Measurements from ENCODE around the gene SLC37A3.
"Not testable (repeated sequence)": the region's sequence is repeated elsewhere in the genome, so short reads cannot be mapped to it uniquely, and the experiment has no call there.

SLC37A3 gene

DNA sequence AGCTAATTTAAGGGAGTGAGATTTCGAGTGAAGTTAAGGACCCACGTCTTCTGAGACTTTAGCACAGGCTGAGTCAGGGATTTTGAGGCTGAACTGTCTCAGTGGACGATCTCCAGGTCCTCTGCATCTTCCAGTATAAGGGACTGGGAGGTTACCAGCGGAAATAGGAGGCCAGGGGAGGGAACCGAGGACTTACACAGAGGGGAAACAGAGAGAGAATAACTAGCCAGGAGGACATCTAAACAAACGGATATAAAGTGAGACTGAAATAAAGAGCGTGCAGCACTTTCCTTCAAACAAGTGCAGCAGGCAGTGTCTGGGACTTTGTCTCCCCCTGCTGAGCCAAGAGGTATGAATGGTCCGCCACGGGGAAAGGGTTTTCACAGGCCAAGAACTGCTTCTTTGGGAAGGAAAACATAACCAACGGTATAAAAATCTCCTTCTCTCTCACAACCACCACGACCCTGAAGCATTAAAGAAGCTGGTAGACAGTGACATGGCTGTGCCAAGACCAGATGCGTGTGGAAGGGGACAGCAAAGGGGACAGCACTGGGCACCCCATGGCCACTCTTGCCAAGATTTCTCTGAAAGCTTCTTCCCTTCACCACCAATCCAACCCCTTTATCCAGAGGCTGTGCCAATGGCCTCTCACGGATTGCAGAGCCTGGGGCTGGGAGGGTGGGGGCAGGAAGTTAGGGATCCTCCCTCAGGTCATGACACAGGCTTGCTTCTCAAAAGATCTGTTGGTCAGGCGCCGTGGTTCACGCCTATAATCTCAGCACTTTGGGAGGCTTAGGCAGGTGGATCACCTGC lies 72.0 kb downstream of the SLC37A3 start:
- H3K27ac ChIP-seq (ENCODE audit: low read depth, low read length, severe bottlenecking), result peak overlapping the region; percentile 30
- H3K4me1 ChIP-seq (ENCODE audit: control insufficient read depth, insufficient read depth, low read length, poor library complexity, severe bottlenecking), result peaks cover 8% of the 10 kb centered on the region
- H3K9me3 ChIP-seq (ENCODE audit: control insufficient read depth, low read length), result no peaks in the 10 kb centered on the region
- H3K36me3 ChIP-seq (ENCODE audit: control insufficient read depth, insufficient read depth, low read length), result no peaks in the 10 kb centered on the region
- WGBS, 2 experiments (ENCODE audit: insufficient coverage in 2 of 2), result 60 to 70% methylated on average over 12 to 14 of the region's 16 CpGs
- H3K4me3 ChIP-seq (ENCODE audit: extremely low read depth, insufficient read depth, low read length, poor library complexity, severe bottlenecking), result no peak overlapping the region

- Histone ChIP-seq H3K4me3 (ENCODE audit: extremely low read depth, insufficient read depth, low read length, poor library complexity, severe bottlenecking) (no peak overlapping the region), H3K4me1 (ENCODE audit: control insufficient read depth, insufficient read depth, low read length, poor library complexity, severe bottlenecking) (peaks cover 8% of the 10 kb centered on the region), H3K36me3 (ENCODE audit: control insufficient read depth, insufficient read depth, low read length) (no peaks in the 10 kb centered on the region), H3K27ac (ENCODE audit: low read depth, low read length, severe bottlenecking) (no peak overlapping the region), H3K9me3 (ENCODE audit: control insufficient read depth, low read length) (no peaks in the 10 kb centered on the region)
- WGBS, 2 experiments (ENCODE audit: insufficient coverage in 2 of 2), result 83 to 86% methylated on average over 6 to 7 of the region's 8 CpGs
Measured at GRCh38 chr7:140325600-140325999, 72.7 kb downstream of the SLC37A3 start.

DNA sequence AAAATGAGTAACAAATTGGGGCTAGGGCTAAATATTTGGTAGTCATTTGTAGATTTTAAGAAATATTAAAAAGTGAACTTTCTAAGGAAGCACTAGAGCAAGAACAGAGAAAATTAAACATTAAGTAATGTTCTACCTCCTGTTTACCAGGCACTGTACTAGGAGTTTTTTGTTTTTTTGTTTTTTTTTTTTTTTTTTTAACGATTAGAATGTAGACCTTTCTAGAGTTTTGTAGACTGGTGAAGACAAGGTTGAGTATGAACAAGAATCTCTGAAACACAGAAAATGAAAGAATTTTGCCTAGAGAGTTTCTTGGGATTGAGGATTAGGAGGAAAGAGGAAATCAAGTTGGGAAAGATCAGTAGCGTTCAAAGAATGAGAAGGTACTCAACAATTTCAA lies 73.6 kb downstream of the SLC37A3 start:
- Histone ChIP-seq H3K4me3 (ENCODE audit: extremely low read depth, insufficient read depth, low read length, poor library complexity, severe bottlenecking) (no peak overlapping the region), H3K4me1 (ENCODE audit: control insufficient read depth, insufficient read depth, low read length, poor library complexity, severe bottlenecking) (peaks cover 8% of the 10 kb centered on the region), H3K9me3 (ENCODE audit: control insufficient read depth, low read length) (no peaks in the 10 kb centered on the region), H3K36me3 (ENCODE audit: control insufficient read depth, insufficient read depth, low read length) (no peaks in the 10 kb centered on the region), H3K27ac (ENCODE audit: low read depth, low read length, severe bottlenecking) (no peak overlapping the region)
- WGBS, 2 experiments (ENCODE audit: insufficient coverage in 2 of 2), result 94 to 100% methylated on average over 1 to 2 of the region's 2 CpGs

DNA sequence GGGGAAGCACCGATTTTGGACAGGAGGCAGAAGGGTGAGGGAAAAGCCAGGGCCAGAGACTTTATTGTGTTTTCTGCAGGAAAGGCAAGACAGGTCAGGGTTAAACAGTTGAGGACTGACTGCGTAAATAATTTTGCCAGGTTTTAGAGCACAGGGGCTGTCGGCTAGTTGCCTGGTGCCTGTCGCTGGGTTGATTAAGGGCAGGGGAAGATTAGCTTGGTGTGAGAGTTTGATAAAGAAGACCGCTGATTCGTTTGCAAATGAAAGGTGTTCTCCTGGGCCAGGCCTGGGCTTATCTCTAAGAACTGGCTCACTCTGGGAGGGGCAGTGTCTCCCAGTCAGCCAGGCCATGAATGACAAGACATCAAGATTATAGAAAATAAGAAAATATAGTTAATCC lies 75.6 kb downstream of the SLC37A3 start:
- Histone ChIP-seq H3K4me3 (ENCODE audit: extremely low read depth, insufficient read depth, low read length, poor library complexity, severe bottlenecking) (no peak overlapping the region), H3K4me1 (ENCODE audit: control insufficient read depth, insufficient read depth, low read length, poor library complexity, severe bottlenecking) (peaks cover 8% of the 10 kb centered on the region), H3K9me3 (ENCODE audit: control insufficient read depth, low read length) (no peaks in the 10 kb centered on the region), H3K36me3 (ENCODE audit: control insufficient read depth, insufficient read depth, low read length) (no peaks in the 10 kb centered on the region), H3K27ac (ENCODE audit: low read depth, low read length, severe bottlenecking) (peak overlapping the region; percentile 29)
- WGBS, 2 experiments (ENCODE audit: insufficient coverage in 2 of 2), result 25 to 28% methylated on average over 6 of the region's 6 CpGs

- not testable (repeated sequence) for H3K9me3 ChIP-seq (ENCODE audit: control insufficient read depth, low read length); H3K36me3 ChIP-seq (ENCODE audit: control insufficient read depth, insufficient read depth, low read length); H3K27ac ChIP-seq (ENCODE audit: low read depth, low read length, severe bottlenecking); H3K4me3 ChIP-seq (ENCODE audit: extremely low read depth, insufficient read depth, low read length, poor library complexity, severe bottlenecking)
- 93 to 100% methylated on average over 2 of the region's 4 CpGs for WGBS, 2 experiments (ENCODE audit: insufficient coverage in 2 of 2)
- peaks cover 13% of the 10 kb centered on the region for H3K4me1 ChIP-seq (ENCODE audit: control insufficient read depth, insufficient read depth, low read length, poor library complexity, severe bottlenecking)
Measured at GRCh38 chr7:140320078-140320477, 78.3 kb downstream of the SLC37A3 start.

DNA sequence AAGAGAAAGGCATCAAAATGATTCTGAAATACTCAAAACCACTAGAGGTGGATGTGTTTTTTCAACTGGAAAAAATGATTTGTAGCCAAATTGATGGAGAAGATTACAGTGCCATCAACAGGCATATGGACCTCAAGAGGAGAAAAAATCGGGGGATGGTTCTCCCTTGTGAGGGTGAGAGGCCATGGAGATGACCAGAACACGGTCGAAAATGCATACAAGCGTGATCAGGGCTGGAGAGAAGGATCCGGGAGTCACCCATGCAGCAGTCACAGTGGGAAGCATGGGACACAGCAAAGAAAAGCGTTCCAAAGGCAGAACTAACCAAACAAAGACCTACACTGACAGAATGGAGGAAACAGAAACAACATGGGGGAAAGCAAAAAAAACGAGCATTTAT lies 80.3 kb downstream of the SLC37A3 start:
- Histone ChIP-seq H3K4me1 (ENCODE audit: control insufficient read depth, insufficient read depth, low read length, poor library complexity, severe bottlenecking) (peaks cover 13% of the 10 kb centered on the region), H3K9me3 (ENCODE audit: control insufficient read depth, low read length) (peaks cover 2% of the 10 kb centered on the region), H3K36me3 (ENCODE audit: control insufficient read depth, insufficient read depth, low read length) (no peaks in the 10 kb centered on the region), H3K27ac (ENCODE audit: low read depth, low read length, severe bottlenecking) (no peak overlapping the region), H3K4me3 (ENCODE audit: extremely low read depth, insufficient read depth, low read length, poor library complexity, severe bottlenecking) (no peak overlapping the region)
- 96 to 97% methylated on average over 5 to 7 of the region's 7 CpGs for WGBS, 2 experiments (ENCODE audit: insufficient coverage in 2 of 2)

- peaks cover 13% of the 10 kb centered on the region for H3K4me1 ChIP-seq (ENCODE audit: control insufficient read depth, insufficient read depth, low read length, poor library complexity, severe bottlenecking)
Measured at GRCh38 chr7:140317597-140317996, 80.7 kb downstream of the SLC37A3 start.

GRCh38 chr7:140316165-140316661 lies 82.1 kb downstream of the SLC37A3 start:
- peaks cover 16% of the 10 kb centered on the region for H3K9me3 ChIP-seq (ENCODE audit: control insufficient read depth, low read length)
- no peaks in the 10 kb centered on the region for H3K36me3 ChIP-seq (ENCODE audit: control insufficient read depth, insufficient read depth, low read length)
- no peak overlapping the region for H3K27ac ChIP-seq (ENCODE audit: low read depth, low read length, severe bottlenecking)
- WGBS, 2 experiments (ENCODE audit: insufficient coverage in 2 of 2), result 78% methylated on average over 6 of the region's 7 CpGs
- peaks cover 13% of the 10 kb centered on the region for H3K4me1 ChIP-seq (ENCODE audit: control insufficient read depth, insufficient read depth, low read length, poor library complexity, severe bottlenecking)
- H3K4me3 ChIP-seq (ENCODE audit: extremely low read depth, insufficient read depth, low read length, poor library complexity, severe bottlenecking), result no peak overlapping the region

More at GRCh38 chr7:140317597-140317996, 80.7 kb downstream of the SLC37A3 start:
- 95 to 96% methylated on average over 4 of the region's 4 CpGs for WGBS, 2 experiments (ENCODE audit: insufficient coverage in 2 of 2)
- Histone ChIP-seq H3K4me3 (ENCODE audit: extremely low read depth, insufficient read depth, low read length, poor library complexity, severe bottlenecking) (no peak overlapping the region), H3K9me3 (ENCODE audit: control insufficient read depth, low read length) (peaks cover 5% of the 10 kb centered on the region), H3K36me3 (ENCODE audit: control insufficient read depth, insufficient read depth, low read length) (no peaks in the 10 kb centered on the region), H3K27ac (ENCODE audit: low read depth, low read length, severe bottlenecking) (no peak overlapping the region)

- Histone ChIP-seq H3K4me3 (ENCODE audit: extremely low read depth, insufficient read depth, low read length, poor library complexity, severe bottlenecking) (no peak overlapping the region), H3K4me1 (ENCODE audit: control insufficient read depth, insufficient read depth, low read length, poor library complexity, severe bottlenecking) (peaks cover 13% of the 10 kb centered on the region), H3K9me3 (ENCODE audit: control insufficient read depth, low read length) (peaks cover 16% of the 10 kb centered on the region), H3K36me3 (ENCODE audit: control insufficient read depth, insufficient read depth, low read length) (no peaks in the 10 kb centered on the region), H3K27ac (ENCODE audit: low read depth, low read length, severe bottlenecking) (no peak overlapping the region)
- 91 to 94% methylated on average over 8 to 14 of the region's 15 CpGs for WGBS, 2 experiments (ENCODE audit: insufficient coverage in 2 of 2)
Measured at GRCh38 chr7:140315498-140316164, 82.7 kb downstream of the SLC37A3 start.

- 89 to 91% methylated on average over 11 to 13 of the region's 21 CpGs for WGBS, 2 experiments (ENCODE audit: insufficient coverage in 2 of 2)
- H3K9me3 ChIP-seq (ENCODE audit: control insufficient read depth, low read length), result peaks cover 16% of the 10 kb centered on the region
- no peaks in the 10 kb centered on the region for H3K36me3 ChIP-seq (ENCODE audit: control insufficient read depth, insufficient read depth, low read length)
- no peak overlapping the region for H3K4me3 ChIP-seq (ENCODE audit: extremely low read depth, insufficient read depth, low read length, poor library complexity, severe bottlenecking)
- H3K27ac ChIP-seq (ENCODE audit: low read depth, low read length, severe bottlenecking), result no peak overlapping the region
- peaks cover 13% of the 10 kb centered on the region for H3K4me1 ChIP-seq (ENCODE audit: control insufficient read depth, insufficient read depth, low read length, poor library complexity, severe bottlenecking)
Measured at GRCh38 chr7:140314573-140315480, 83.5 kb downstream of the SLC37A3 start.

Data from mesodermal cell (in vitro differentiated cells).